HL-60 (cell line): Measurements from ENCODE around the gene TBC1D1.

ENCODE experiments used
- DNase-seq, 2 experiments: peaks; one replicate each; pipeline ENCODE4 v3.0.0-alpha.2; 2010 to 2020; ENCODE audit warnings: low read depth in 1 of 2, low spot score in 1 of 2
- H3K27ac ChIP-seq: fragments of 250-450 bp; sonication (Bioruptor Pico); replicated peaks from 2 replicates; pipeline ENCODE4 v1.5.1; 2020; ENCODE audit warnings: mild to moderate bottlenecking, moderate library complexity
- H3K27me3 ChIP-seq: fragments of 250-450 bp; sonication (Bioruptor Pico); 2 replicates; pipeline ENCODE4 v1.5.1; 2021; ENCODE audit warnings: mild to moderate bottlenecking, moderate library complexity; ENCODE audit not compliant: insufficient read depth, poor library complexity, severe bottlenecking
- H3K4me3 ChIP-seq: replicated peaks from 2 replicates; pipeline ENCODE4 v1.5.1; 2011; ENCODE audit warnings: mild to moderate bottlenecking, control low read depth, low read length; ENCODE audit not compliant: insufficient read depth
- CTCF ChIP-seq: IDR thresholded peaks from one replicate; pipeline ENCODE4 v1.5.1; 2011; ENCODE audit warnings: low read length, control low read depth, inconsistent platforms; ENCODE audit not compliant: insufficient read depth
- GABPA ChIP-seq: IDR thresholded peaks from 2 replicates; pipeline ENCODE4 v1.6.1; 2012; ENCODE audit warnings: low read depth
- POLR2AphosphoS5 ChIP-seq: IDR thresholded peaks from 2 replicates; pipeline ENCODE4 v1.6.1; 2012; ENCODE audit warnings: low read depth
- REST ChIP-seq: IDR thresholded peaks from 2 replicates; pipeline ENCODE4 v1.6.1; 2012; ENCODE audit warnings: low read depth; ENCODE audit not compliant: insufficient replicate concordance
- SPI1 ChIP-seq: IDR thresholded peaks from 2 replicates; pipeline ENCODE4 v1.6.1; 2012; ENCODE audit warnings: low read depth, mild to moderate bottlenecking, borderline replicate concordance
- long read RNA-seq: library from polyadenylated mRNA; unstranded; transcript quantifications from one replicate; pipeline ENCODE4 v2.0.0, GENCODE V29; 2020

Gene TBC1D1
- long read RNA-seq, full-length matches to known transcripts = 3 of 97 reads
- long read RNA-seq, partial matches to known transcripts = 56 of 97 reads
- long read RNA-seq, other reads (novel, unspliced or antisense) = 38 of 97 reads

- Histone ChIP-seq H3K4me3 (peak within 1 kb of the TSS; percentile 84), H3K27ac (no peak within 1 kb of the TSS), H3K27me3 (no peaks in the 10 kb centered on the region)
- TF ChIP-seq CTCF (no peak), POLR2AphosphoS5 (no peak), GABPA (no peak), REST (no peak), SPI1 (no peak)
- peak; percentile 31 to 38 for DNase-seq
Observed at GRCh38 chr4:37890801-37891259, at the start of gene TBC1D1. TSS of gene TBC1D1 (plus strand) at chr4:37891084. CDS start at chr4:37902096, 11,012 bp downstream.

GRCh38 chr4:37844204-37844603, 46.7 kb upstream of the TBC1D1 start:
- Histone ChIP-seq H3K27ac (no peak overlapping the region), H3K27me3 (no peaks in the 10 kb centered on the region), H3K4me3 (no peak overlapping the region)
- DNase-seq = no peak
- TF ChIP-seq SPI1 = no peak
- TF ChIP-seq GABPA = no peak
- TF ChIP-seq REST = no peak
- TF ChIP-seq POLR2AphosphoS5 = no peak
- TF ChIP-seq CTCF = no peak

GRCh38 chr4:37845201-37845600, 45.7 kb upstream of the TBC1D1 start:
- no peak overlapping the region for H3K27ac ChIP-seq
- DNase-seq = no peak
- no peak overlapping the region for H3K4me3 ChIP-seq
- no peak for TF ChIP-seq CTCF
- no peak for TF ChIP-seq POLR2AphosphoS5
- no peak for TF ChIP-seq REST
- TF ChIP-seq SPI1 = no peak
- no peak for TF ChIP-seq GABPA
- no peaks in the 10 kb centered on the region for H3K27me3 ChIP-seq
